SK-N-SH treated with all-trans-retinoic acid at 6 μM for 48 hours (cell line): ENCODE results near the gene ZNF554.

Experiments
- ATAC-seq: fragments of 200-7000 bp; cut with Tn5 transposase; 3 replicates; pipeline ENCODE4 v1.9.1; 2020; ENCODE audit warnings: mild to moderate bottlenecking, moderate library complexity
- ARNTL ChIP-seq: fragments of 450-650 bp; formaldehyde crosslinking; IDR thresholded peaks from 2 replicates; pipeline ENCODE4 v1.5.0; 2020; ENCODE audit warnings: low read depth, mild to moderate bottlenecking, moderate library complexity, borderline replicate concordance
- CREB5 ChIP-seq: fragments of 250-450 bp; sonication (Bioruptor Pico); IDR thresholded peaks from 2 replicates; pipeline ENCODE4 v1.5.1; 2020; ENCODE audit warnings: low read depth, mild to moderate bottlenecking, moderate library complexity
- CSRNP3 ChIP-seq: fragments of 250-450 bp; sonication (Bioruptor Pico); IDR thresholded peaks from 2 replicates; pipeline ENCODE4 v1.5.1; 2021; ENCODE audit warnings: mild to moderate bottlenecking, moderate library complexity
- ESRRG ChIP-seq: fragments of 250-450 bp; sonication (Bioruptor Pico); IDR thresholded peaks from 2 replicates; pipeline ENCODE4 v1.6.1; 2021; ENCODE audit warnings: mild to moderate bottlenecking
- GLIS3 ChIP-seq: fragments of 250-450 bp; sonication (Bioruptor Pico); IDR thresholded peaks from 2 replicates; pipeline ENCODE4 v1.5.0; 2020; ENCODE audit warnings: mild to moderate bottlenecking, moderate library complexity
- ISL1 ChIP-seq: fragments of 250-450 bp; sonication (Bioruptor Pico); IDR thresholded peaks from 2 replicates; pipeline ENCODE4 v2.1.2; 2022; ENCODE audit warnings: mild to moderate bottlenecking, moderate library complexity
- OSR1 ChIP-seq: fragments of 250-450 bp; sonication (Bioruptor Pico); IDR thresholded peaks from 2 replicates; pipeline ENCODE4 v1.8.0; 2022; ENCODE audit warnings: moderate library complexity, mild to moderate bottlenecking, inconsistent platforms
- PATZ1 ChIP-seq: fragments of 250-450 bp; sonication (Bioruptor Pico); IDR thresholded peaks from 2 replicates; pipeline ENCODE4 v1.8.0; 2020; ENCODE audit warnings: mild to moderate bottlenecking, moderate library complexity, borderline replicate concordance
- PPARA ChIP-seq: fragments of 250-450 bp; sonication (Bioruptor Pico); IDR thresholded peaks from 2 replicates; pipeline ENCODE4 v1.5.0; 2020; ENCODE audit warnings: mild to moderate bottlenecking, borderline replicate concordance
- RARB ChIP-seq: fragments of 250-450 bp; sonication (Bioruptor Pico); IDR thresholded peaks from 2 replicates; pipeline ENCODE4 v1.8.0; 2021; ENCODE audit warnings: mild to moderate bottlenecking, moderate library complexity
- SNAI2 ChIP-seq: fragments of 250-450 bp; sonication (Bioruptor Pico); IDR thresholded peaks from 2 replicates; pipeline ENCODE4 v1.5.0; 2020; ENCODE audit warnings: mild to moderate bottlenecking, moderate library complexity
- TOX ChIP-seq: fragments of 250-450 bp; sonication (Bioruptor Pico); IDR thresholded peaks from 2 replicates; pipeline ENCODE4 v1.8.0; 2021; ENCODE audit warnings: mild to moderate bottlenecking, moderate library complexity, borderline replicate concordance
- TSHZ2 ChIP-seq: fragments of 250-450 bp; sonication (Bioruptor Pico); IDR thresholded peaks from 2 replicates; pipeline ENCODE4 v1.5.0; 2020; ENCODE audit warnings: mild to moderate bottlenecking, moderate library complexity
- ZC3H10 ChIP-seq: fragments of 250-450 bp; sonication (Bioruptor Pico); IDR thresholded peaks from 2 replicates; pipeline ENCODE4 v1.5.1; 2021; ENCODE audit warnings: mild to moderate bottlenecking, moderate library complexity
- ZFP3 ChIP-seq: fragments of 250-450 bp; sonication (Bioruptor Pico); IDR thresholded peaks from 2 replicates; pipeline ENCODE4 v1.5.0; 2020; ENCODE audit warnings: mild to moderate bottlenecking, moderate library complexity
- ZFP30 ChIP-seq: fragments of 450-650 bp; formaldehyde crosslinking; IDR thresholded peaks from 2 replicates; pipeline ENCODE4 v1.5.0; 2022; ENCODE audit warnings: mild to moderate bottlenecking, moderate library complexity
- ZNF565 ChIP-seq: fragments of 450-650 bp; formaldehyde crosslinking; conservative IDR thresholded peaks from 2 replicates; pipeline ENCODE4 v1.5.0; 2020; ENCODE audit warnings: low read depth, mild to moderate bottlenecking, moderate library complexity
- ZNF70 ChIP-seq: fragments of 450-650 bp; formaldehyde crosslinking; IDR thresholded peaks from 2 replicates; pipeline ENCODE4 v1.5.0; 2020; ENCODE audit warnings: mild to moderate bottlenecking, moderate library complexity

Gene ZNF554

GRCh38 chr19:2820112-2820702 lies 539 bp downstream of the ZNF554 start:
- TF ChIP-seq CREB5 (CRISPR knock-in tag): no peak
- no peak for TF ChIP-seq ZC3H10 (CRISPR knock-in tag)
- TF ChIP-seq ZNF565 (CRISPR knock-in tag): no peak
- ATAC-seq: peak; percentile 51

GRCh38 chr19:2822846-2823245 lies 3.2 kb downstream of the ZNF554 start:
- ATAC-seq: no peak
- no peak for TF ChIP-seq PATZ1 (CRISPR knock-in tag)

GRCh38 chr19:2823646-2824045 lies 4.0 kb downstream of the ZNF554 start:
- no peak for ATAC-seq
- TF ChIP-seq CREB5 (CRISPR knock-in tag): no peak

GRCh38 chr19:2824129-2824528 lies 4.5 kb downstream of the ZNF554 start:
- no peak for TF ChIP-seq ZFP30
- TF ChIP-seq OSR1 (CRISPR knock-in tag): no peak
- no peak for TF ChIP-seq CSRNP3 (CRISPR knock-in tag)
- TF ChIP-seq SNAI2 (CRISPR knock-in tag): no peak
- no peak for TF ChIP-seq TOX (CRISPR knock-in tag)
- TF ChIP-seq ESRRG: no peak
- no peak for TF ChIP-seq GLIS3 (CRISPR knock-in tag)
- TF ChIP-seq CREB5 (CRISPR knock-in tag): no peak
- no peak for TF ChIP-seq ISL1 (CRISPR knock-in tag)
- TF ChIP-seq ARNTL (CRISPR knock-in tag): no peak
- no peak for TF ChIP-seq ZC3H10 (CRISPR knock-in tag)
- TF ChIP-seq ZNF70 (CRISPR knock-in tag): no peak
- TF ChIP-seq RARB (CRISPR knock-in tag): no peak
- no peak for TF ChIP-seq ZNF565 (CRISPR knock-in tag)
- no peak for ATAC-seq

GRCh38 chr19:2827022-2827421 lies 7.4 kb downstream of the ZNF554 start:
- TF ChIP-seq TSHZ2 (CRISPR knock-in tag) (no peak), OSR1 (CRISPR knock-in tag) (no peak), ZC3H10 (CRISPR knock-in tag) (no peak), ZFP3 (CRISPR knock-in tag) (no peak), CSRNP3 (CRISPR knock-in tag) (no peak), PPARA (CRISPR knock-in tag) (no peak), ZNF565 (CRISPR knock-in tag) (no peak)
- no peak for ATAC-seq
